ENCODE measurements around the gene VSIG10.

DNA sequence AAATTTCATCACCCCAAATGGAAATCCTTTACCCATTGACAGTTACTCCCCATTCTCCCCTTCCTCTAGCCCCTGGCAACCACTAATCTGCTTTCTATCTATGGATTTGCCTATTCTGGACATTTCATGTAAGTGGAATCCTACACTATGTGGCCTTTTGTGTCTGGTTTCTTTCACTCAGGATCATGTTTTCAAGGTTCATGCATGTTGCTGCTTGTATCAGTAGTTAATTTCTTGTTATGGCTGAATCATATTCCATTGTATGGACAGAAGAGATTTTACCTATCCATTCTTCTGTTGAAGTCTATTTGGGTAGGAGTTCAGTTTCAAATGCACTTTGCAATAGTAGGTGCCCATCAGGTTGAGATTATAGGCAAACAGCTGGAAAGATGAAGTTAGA lies 85.9 kb downstream of the VSIG10 start:
- TF ChIP-seq, protein P1, sequence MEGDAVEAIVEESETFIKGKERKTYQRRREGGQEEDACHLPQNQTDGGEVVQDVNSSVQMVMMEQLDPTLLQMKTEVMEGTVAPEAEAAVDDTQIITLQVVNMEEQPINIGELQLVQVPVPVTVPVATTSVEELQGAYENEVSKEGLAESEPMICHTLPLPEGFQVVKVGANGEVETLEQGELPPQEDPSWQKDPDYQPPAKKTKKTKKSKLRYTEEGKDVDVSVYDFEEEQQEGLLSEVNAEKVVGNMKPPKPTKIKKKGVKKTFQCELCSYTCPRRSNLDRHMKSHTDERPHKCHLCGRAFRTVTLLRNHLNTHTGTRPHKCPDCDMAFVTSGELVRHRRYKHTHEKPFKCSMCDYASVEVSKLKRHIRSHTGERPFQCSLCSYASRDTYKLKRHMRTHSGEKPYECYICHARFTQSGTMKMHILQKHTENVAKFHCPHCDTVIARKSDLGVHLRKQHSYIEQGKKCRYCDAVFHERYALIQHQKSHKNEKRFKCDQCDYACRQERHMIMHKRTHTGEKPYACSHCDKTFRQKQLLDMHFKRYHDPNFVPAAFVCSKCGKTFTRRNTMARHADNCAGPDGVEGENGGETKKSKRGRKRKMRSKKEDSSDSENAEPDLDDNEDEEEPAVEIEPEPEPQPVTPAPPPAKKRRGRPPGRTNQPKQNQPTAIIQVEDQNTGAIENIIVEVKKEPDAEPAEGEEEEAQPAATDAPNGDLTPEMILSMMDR (conservative IDR thresholded peaks at IDR 0.05; ENCODE audit: low read depth, low read length): no peak
- TF ChIP-seq CEBPB (IDR thresholded peaks at IDR 0.05; ENCODE audit: low read depth, low read length) (no peak), POLR2A (IDR thresholded peaks at IDR 0.05; ENCODE audit: low read depth, low read length) (no peak), RFX5 (IDR thresholded peaks at IDR 0.05; ENCODE audit: low read depth, low read length) (no peak), RCOR1 (IDR thresholded peaks at IDR 0.05; ENCODE audit: insufficient replicate concordance, low read length) (no peak)
- TF ChIP-seq, protein P2, sequence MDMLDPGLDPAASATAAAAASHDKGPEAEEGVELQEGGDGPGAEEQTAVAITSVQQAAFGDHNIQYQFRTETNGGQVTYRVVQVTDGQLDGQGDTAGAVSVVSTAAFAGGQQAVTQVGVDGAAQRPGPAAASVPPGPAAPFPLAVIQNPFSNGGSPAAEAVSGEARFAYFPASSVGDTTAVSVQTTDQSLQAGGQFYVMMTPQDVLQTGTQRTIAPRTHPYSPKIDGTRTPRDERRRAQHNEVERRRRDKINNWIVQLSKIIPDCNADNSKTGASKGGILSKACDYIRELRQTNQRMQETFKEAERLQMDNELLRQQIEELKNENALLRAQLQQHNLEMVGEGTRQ (IDR thresholded peaks at IDR 0.05; ENCODE audit: low read depth, low read length): no peak

All from IMR-90 (cell line).